ENCODE results near the gene RBFOX2.

Gene RBFOX2

GRCh38 chr22:35839841-35840301, 188.8 kb downstream of the RBFOX2 start:
- peak; percentile 14 for DNase-seq (ENCODE audit: low read depth)
- TF ChIP-seq CTCF (conservative IDR thresholded peaks at IDR 0.05; ENCODE audit: low read length): no peak
- H3K4me3 ChIP-seq (ENCODE audit: low read length): peak overlapping the region; percentile 69

DNA sequence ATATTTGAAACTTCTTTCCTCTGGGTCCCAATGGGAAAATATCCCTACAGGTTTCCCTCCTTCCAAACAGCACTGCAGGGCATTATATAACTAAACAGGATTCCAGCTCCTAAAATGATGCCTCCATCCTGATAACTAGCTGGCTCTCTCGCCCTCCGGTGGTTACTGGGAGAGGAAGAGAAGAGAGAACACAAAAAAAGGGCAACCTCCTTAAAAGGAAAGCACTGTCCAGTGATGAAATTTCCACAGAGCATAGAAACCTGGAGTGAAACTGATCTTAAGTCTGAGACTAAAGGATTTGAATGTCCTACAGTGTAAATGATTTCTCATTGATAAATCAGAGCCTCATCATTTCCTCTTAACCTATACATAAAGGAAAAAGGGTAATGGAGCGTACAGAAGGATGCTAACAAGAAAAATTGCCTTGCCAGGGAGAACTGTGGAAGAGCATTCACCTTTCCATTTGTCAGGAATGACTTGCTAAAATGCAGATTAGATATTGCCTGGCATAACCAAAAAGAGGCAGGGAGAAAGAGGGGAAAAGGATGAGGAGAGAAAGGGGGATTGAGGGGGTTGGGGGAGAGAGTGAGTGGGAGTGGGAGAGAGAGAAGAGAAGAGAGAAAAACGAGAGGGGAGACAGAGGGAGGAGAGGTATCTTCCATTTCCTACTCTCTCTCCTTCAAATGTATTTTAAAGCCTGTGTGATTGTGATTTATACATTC, 189.6 kb downstream of the RBFOX2 start:
- peak; percentile 77 for DNase-seq (ENCODE audit: low read depth)
- H3K4me3 ChIP-seq (ENCODE audit: low read length): peak overlapping the region; percentile 69
- TF ChIP-seq CTCF (conservative IDR thresholded peaks at IDR 0.05; ENCODE audit: low read length): peak; percentile 74

GRCh38 chr22:35837101-35837727, 191.4 kb downstream of the RBFOX2 start:
- DNase-seq (ENCODE audit: low read depth): no peak
- H3K4me3 ChIP-seq (ENCODE audit: low read length): peak overlapping the region; percentile 65
- no peak for TF ChIP-seq CTCF (conservative IDR thresholded peaks at IDR 0.05; ENCODE audit: low read length)

DNA sequence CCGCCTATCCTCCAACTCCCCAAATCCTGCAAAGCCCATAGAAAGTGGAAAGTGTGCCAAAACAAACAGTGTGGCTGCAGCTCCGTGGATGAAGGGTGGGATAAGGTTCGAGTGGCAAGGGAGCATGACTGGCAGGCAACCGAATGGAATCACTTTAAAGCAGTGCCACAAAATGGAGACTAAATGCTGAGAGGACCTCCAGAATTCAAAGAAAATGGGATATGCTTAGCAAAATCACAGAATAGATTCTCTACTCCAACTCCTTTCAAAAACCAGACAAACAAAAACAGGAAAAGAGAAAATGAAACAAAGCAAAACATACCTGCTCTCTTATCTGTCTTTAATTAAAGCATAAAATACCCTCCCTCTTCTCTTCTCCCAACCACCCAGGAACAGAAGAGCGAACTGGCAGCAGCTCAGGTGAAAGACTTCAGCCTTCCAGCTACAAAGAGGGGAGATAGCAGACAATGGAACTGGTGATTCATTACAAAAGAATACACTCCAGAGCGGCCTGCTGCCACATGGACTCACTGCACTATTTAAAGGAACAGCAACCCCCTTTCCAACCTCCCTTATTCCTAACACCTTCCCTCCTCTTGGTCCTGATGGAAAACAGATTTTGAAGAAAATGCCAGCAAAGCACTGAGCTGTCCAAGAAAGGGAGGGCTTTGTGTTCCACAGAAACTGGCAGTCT, 192.5 kb downstream of the RBFOX2 start:
- H3K4me3 ChIP-seq (ENCODE audit: low read length): peak overlapping the region; percentile 65
- no peak for TF ChIP-seq CTCF (conservative IDR thresholded peaks at IDR 0.05; ENCODE audit: low read length)
- peak; percentile 92 for DNase-seq (ENCODE audit: low read depth)

DNA sequence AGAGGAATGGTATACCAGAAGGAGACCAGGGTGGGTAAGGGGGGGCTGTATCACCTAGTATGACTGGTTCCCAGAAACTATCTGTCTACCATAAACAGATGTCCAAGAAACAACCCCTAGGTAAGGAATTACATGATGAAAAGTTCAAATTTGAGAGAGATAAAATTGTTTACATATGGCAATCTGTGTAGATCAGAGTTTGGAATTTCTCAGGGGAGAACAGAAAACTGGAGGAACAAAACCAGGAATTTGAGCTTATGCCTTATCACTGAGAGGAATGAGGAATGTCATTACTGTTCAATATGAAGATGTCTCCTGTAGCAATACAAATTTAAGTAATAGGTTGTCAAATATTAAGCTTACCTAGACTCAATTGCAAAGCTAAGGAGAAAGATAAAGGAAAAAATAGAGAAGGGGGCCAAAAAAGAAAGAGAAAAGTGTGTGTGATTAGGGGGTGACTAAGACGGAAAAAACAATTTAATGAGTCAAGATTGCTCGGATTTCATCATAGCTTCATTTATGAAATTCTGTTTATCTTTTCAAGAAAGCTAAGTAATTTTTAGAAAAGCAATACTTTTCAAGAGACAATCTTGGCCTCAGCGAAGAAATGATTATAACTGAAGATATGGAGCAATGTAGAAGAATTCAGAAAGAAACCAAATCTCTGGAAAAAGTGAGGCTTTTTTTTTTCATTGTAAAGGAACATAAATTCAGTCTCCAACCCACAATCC, 193.2 kb downstream of the RBFOX2 start:
- peak overlapping the region; percentile 65 for H3K4me3 ChIP-seq (ENCODE audit: low read length)
- DNase-seq (ENCODE audit: low read depth): peak; percentile 51
- TF ChIP-seq CTCF (conservative IDR thresholded peaks at IDR 0.05; ENCODE audit: low read length): no peak

GRCh38 chr22:35834061-35834460, 194.6 kb downstream of the RBFOX2 start:
- H3K4me3 ChIP-seq (ENCODE audit: low read length): no peak overlapping the region; the same call in 1 of the 2 replicates
- DNase-seq (ENCODE audit: low read depth): no peak
- TF ChIP-seq CTCF (conservative IDR thresholded peaks at IDR 0.05; ENCODE audit: low read length): no peak
